Hippocampal formation (tissue), 2 donors: Measurements from ENCODE around the gene C3orf20.
"Not testable (repeated sequence)": the region's sequence is repeated elsewhere in the genome, so short reads cannot be mapped to it uniquely, and the experiment has no call there.

Experiments
- DNase-seq, 2 donors: peaks; one replicate each; lab custom pipeline; 2025; lab: John Stamatoyannopoulos, UW

Gene C3orf20

DNA sequence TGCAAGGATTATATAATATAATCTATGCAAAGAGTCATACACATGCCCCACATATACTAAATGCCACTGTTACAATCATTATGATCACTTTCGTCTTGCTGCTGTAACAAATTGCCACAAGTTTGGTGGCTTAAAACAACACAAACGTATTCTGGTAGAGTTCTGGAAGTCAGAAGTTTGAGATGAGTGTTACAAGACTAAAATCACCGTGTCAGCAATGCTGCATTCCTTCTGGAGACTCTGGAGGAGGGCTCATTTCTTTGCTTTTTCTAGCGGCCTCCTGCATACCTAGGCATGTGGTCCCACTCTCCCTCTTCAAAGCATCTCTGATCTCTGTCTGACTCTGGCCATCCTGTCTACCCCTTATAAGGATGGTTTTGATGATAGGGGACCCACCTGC, 24.7 kb upstream of the C3orf20 start:
- no peak for DNase-seq

DNA sequence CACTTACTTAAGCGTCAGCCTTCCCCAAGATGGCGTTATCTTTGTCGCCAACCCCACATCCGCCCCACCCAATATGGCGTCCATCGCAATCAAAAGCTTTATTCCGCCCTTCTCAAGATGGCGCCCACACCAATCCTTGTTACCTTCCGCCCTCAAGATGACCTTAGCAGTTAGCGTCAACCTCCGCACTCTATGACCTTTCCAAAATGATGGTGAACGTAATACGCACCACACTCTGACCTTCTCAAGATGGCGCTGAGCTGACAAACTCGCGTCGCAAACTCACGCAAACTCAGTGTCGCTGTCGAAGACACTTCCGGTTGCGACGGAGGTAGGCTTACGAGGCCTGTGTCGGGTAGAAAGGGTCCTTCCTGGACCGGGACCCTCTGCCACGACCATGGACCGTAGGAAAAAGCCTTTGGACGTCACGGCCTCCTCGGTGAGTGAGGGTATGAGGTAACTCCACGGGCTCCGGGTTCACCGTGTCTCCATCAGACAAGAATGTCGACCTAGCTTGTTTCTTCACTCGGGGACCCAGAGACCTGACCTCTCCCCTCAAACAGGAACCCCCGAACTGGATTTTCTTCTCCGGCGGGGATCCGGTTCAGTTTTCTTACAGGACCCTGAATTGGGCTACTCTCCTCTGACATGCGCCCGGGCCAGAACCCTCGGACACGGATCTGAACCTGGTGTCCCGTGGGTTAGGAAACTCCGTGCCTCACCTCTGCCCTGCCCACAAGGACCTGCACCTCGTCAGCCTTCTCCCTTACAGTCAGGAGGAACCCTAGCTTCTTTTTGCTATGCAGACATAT, 23.3 kb upstream of the C3orf20 start, which contains the start of gene CCDC174:
TSS of gene CCDC174 (plus strand) at position 323 of the 812 bp plus-strand sequence. CDS start at position 398, 75 bp downstream.
- peak; percentile 96 to 100 for DNase-seq

GRCh38 chr3:14652360-14652907, 22.5 kb upstream of the C3orf20 start:
- DNase-seq: not testable (repeated sequence)

GRCh38 chr3:14657579-14657978, 17.4 kb upstream of the C3orf20 start:
- DNase-seq: no peak

DNA sequence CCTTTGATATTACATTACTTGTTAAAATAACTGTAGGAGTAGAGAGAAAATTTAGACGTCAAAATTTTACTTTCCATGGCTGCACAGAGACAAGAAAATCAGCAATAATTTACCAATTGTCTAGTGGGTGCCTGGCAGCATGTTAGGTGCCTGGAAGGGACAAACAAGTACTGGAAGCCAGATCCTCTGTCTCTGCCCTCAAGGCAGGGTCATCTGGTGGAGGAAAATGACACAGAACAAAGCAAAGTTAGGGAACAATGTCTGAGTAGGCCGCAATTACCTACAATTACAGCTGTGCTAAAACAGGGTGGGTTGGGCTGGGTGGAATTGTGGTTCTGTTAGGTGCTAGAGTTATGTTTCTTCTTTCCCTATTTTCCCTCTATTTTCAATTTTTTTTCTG, 16.0 kb upstream of the C3orf20 start:
- DNase-seq: no peak

DNA sequence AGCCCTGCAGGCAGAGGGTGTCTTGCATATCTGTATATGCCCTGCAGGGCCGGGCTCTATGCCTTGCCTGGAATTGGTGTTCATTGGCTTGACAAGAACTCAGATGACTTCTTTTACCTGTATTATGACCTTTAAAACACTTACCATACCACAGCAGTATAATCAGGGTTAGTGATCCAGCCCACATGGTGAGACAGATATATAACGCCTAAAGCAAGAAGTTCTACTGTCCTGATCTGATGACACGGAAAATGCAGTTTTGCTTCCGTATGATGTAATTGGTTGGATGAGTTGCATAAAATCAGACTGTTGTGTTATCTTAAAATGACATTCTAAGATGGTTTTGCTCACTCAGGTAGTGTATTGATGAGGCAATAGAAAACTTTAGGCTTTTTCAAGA, 14.0 kb upstream of the C3orf20 start:
- DNase-seq: no peak

DNA sequence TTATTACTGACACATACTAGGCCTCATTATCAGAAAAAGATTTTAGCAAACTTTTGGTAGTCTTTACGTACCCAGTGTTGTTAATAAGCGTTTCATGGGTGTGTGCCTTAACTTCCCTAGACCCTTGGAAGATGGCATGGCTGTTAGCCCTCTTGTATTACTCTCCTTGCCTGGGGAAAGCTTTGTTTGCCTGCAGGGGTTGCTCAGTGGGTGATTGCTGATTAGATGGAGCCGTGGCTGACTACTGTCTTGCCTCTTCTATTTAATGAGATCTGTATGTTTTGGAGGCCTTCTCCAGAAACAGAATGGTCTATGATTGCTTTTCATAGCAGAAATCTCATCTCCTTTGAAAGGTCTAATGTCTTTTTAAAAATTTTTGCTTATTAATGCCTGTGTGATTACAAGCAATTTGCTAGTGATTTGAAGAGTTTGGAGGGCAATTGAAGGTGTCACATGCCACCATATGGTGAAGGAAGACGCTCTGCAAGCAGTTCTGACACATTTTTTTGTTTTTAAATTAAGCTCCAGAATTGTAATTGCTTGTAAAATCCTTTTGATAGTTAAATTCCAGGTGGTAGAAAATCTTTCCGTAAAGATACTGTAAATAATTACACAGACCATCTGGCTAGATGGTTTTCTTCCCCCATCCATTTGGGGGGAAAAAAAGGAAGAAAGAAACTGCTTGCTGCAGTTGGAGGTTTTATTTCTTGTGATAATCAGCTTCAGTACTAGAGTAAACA, 11.4 kb upstream of the C3orf20 start:
- DNase-seq: no peak

- no peak for DNase-seq
These were observed 10.8 kb upstream of the C3orf20 start for GRCh38 chr3:14664170-14664569.

- no peak for DNase-seq
These were observed 2.4 kb upstream of the C3orf20 start for GRCh38 chr3:14672588-14672987.

- DNase-seq: no peak
These were observed 1.9 kb downstream of the C3orf20 start for GRCh38 chr3:14676881-14677280.

DNA sequence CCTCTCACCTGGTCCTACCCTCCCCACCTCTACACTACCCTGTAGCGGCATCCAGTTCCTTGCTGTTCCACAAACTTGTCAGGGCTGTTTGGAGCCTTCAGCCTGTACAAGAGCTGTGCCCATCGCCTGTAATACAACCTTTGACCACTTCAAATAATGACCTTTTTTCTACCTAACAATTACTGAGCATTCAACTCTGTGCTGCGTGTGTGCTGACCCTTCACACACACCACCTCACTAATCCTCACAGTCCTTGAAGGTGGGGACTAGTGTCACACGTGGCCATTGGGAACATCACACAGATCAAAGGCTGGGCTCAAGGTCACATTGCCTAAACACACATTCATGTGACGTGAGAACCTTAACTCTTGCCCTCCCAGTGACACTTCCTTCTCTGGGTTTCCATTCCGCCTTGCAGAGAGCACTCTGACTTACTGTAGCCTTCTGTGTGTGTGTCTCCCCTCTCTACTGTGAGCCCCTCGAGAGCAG, 3.1 kb downstream of the C3orf20 start:
- DNase-seq: no peak

DNA sequence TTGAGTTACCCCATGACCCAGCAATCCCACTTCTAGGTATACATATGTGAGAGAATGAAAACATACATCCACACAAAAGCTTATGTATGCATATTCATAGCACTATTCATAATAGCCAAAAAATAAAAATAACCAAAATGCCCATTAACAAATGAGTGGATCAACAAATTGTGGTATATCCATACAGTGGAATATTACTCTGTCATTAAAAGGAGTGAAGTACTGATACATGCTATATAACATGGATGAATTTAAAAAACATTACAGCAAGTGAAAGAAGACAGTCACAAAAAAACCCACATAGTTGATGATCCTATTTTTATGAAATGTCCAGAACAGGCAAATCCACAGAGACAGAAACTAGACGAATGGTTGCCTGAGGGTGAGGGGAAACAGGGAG, 5.2 kb downstream of the C3orf20 start:
- no peak for DNase-seq

DNA sequence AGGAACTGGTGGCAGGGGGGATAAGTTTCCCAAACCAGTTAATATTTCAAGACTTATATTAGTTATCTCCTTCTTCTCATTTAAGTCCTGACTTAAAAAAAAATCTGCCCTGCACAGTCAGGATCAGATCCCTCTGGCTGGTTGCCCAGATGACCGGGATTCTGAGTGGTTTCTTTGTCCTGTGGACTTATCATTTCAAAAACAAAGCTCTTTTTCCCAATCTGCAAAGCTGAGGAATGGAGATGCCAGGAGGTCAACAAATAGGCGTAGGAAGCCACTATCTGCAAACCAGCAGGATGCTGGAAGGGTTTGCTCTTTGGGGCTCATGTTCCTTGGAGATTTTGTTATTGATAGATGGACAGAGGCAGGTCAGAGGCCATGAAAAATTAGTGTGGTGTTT, 5.8 kb downstream of the C3orf20 start:
- no peak for DNase-seq

DNA sequence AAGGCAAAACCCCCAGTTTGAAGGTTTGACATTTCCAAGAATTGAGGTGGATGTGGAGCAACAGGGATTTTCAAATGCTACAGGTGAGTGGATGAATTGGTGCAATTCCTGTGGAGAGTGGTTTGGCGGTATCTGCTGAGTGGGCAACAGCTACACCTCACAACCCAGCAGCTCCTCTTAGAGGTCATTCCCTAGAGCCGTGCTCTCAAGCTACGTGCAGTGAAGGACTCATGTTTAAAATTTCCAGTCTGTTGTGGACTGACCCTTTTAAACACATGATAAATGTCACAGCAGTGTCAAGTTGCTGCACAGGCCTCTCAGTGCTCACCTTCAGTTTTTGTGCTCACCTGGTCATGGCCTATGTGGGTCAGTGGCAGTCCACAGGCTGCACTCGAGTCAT, 9.5 kb downstream of the C3orf20 start:
- no peak for DNase-seq

GRCh38 chr3:14685179-14685578, 10.2 kb downstream of the C3orf20 start:
- no peak for DNase-seq

DNA sequence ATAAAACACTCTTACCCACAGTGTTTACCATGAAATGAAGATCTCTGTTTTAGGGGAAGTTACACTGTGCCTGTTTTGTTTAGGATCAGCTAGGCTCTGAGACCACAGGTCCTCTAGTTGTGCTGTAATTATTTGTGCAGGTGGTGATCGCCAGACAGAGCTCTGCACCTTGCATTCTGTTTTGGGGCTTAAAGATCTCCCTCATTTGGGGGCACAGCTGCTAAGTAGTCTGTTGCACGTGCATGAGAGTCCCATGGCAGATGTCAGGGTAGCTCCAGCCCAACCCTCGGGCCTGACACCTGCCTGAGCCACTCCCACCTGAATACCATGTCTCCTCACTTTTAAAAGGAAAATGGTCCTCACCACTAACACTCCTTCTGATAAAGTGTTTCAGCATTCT, 12.4 kb downstream of the C3orf20 start:
- DNase-seq: no peak

DNA sequence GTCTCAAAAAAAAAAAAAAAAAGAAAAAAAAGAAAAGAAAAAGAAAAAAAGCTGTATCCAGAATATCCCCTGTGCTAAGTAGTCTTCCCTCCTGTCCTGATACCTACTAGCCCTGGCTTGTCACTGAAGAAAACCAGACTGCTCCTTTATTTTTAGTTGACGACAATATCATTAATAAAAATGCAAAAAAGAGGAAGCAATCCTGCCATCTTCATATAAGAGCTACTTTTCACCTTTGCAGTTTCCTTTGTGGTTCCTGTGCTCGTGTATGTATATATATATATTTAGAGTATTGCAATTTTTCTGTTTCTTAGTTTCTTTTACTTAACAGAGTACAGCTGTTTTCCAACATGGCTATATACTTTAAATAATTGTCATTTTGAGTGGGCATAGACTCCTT, 13.6 kb downstream of the C3orf20 start:
- no peak for DNase-seq

GRCh38 chr3:14689247-14689980, 14.5 kb downstream of the C3orf20 start:
- DNase-seq: no peak

DNA sequence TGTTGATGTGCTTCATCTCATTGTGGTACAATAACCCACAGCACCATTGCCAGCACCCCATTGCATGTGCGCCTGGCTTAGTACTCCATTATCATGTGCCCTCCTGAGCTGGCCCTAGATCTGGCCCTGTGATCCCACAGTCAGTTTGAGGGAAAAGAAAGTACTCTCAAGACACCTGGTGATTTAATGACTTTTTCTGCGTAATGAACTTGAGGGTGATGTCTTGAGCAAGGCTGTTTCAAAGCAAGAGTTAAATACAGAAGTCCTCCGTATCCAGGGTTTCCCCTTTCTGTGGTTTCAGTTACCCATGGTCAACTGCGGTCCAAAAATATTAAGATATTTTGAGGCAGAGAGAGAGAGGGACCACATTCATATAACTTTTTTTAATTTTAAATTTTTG, 16.3 kb downstream of the C3orf20 start:
- DNase-seq: no peak

- no peak for DNase-seq
These were observed 16.8 kb downstream of the C3orf20 start for GRCh38 chr3:14691719-14692118.

DNA sequence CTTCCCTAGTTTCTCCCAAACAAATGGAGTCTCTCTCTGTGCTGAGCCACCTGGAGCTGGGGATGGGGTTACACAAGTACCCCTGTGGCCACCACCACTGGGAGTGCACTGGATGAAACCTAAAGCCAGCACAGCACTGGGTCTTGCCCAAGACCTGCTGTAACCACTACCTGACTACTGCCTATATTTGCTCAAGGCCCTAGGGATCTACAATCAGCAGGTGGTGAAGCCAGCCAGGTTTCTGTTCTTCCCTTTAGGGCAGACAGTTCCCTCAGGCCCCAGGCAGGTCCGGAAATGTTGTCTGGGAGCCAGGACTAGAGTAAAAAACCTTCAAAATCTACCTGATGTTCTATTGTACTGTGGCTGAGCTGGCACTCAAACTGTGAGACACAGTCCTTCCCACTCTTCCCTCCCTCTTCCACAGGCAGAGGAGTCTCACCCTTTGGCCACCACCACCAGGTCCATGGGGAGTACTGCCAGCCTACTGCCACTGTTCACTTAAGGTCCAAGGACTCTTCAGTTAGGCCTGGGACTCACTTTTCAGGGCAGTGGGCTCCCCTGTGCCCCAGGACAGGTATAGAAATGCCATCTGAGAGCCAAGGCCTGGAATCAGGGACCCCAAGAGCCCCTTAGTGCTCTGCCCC, 23.8 kb downstream of the C3orf20 start:
- no peak for DNase-seq

DNA sequence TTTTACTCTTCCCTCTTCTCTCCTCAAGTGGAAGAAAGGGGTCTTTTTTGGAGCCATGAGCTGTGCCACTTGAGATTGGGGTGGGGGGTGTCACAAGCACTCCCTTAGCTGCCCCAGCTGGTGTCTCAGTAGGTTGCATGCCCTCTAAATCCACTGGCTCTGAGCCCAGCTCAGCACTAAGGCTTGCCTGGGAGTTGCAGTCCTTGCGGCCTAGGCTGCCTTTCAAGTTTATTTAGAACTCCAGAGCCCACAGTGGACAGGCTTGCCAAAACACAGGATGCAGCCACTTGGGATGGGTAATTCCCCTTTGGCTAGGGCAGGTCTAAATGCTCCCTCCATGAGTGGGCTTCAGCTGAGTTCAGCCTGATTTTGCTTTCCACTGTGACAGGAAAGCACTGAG, 24.7 kb downstream of the C3orf20 start:
- no peak for DNase-seq
